Left lung (tissue), 10 donors: Measurements from ENCODE around the gene CEP97. TPM values are rescaled to one million over a fixed set of nuclear protein-coding genes. Genes with fewer than 3 reads are reported as not detected.
A peak's percentile ranks its signal among the peaks of the same experiment; 100 is the strongest.

Experiments
- ATAC-seq: fragments of 200-7000 bp; cut with Tn5 transposase; one replicate; pipeline ENCODE4 v1.9.1; 2020; ENCODE audit warnings: moderate library complexity
- DNase-seq, 4 donors: peaks; one replicate each; pipeline ENCODE4 v3.0.0-alpha.2; 2013 to 2020
- H3K27ac ChIP-seq, 2 donors: fragments of 200-600 bp; sonication (generic) in 1 of 2; one replicate each; pipeline versions ENCODE4 v1.5.0 to v1.8.0; 2020 to 2021
- H3K27me3 ChIP-seq, 2 donors: fragments of 200-600 bp; sonication (generic) in 1 of 2; one replicate each; pipeline versions ENCODE4 v1.5.0 to v1.8.0; 2020 to 2021
- H3K36me3 ChIP-seq, 2 donors: fragments of 200-600 bp; sonication (generic) in 1 of 2; one replicate each; pipeline versions ENCODE4 v1.5.0 to v1.8.0; 2020 to 2021
- H3K4me1 ChIP-seq, 2 donors: fragments of 200-600 bp; one replicate each; pipeline ENCODE4 v1.8.0; 2021
- H3K4me3 ChIP-seq, 2 donors: fragments of 200-600 bp; sonication (generic) in 1 of 2; one replicate each; pipeline versions ENCODE4 v1.5.0 to v1.8.0; 2020 to 2021; ENCODE audit warnings: mild to moderate bottlenecking in 1 of 2
- H3K9me3 ChIP-seq, 2 donors: fragments of 200-600 bp; sonication (generic) in 1 of 2; one replicate each; pipeline versions ENCODE4 v1.5.0 to v1.8.0; 2020 to 2021
- CTCF ChIP-seq, 2 donors: fragments of 200-600 bp; sonication (generic) in 1 of 2; IDR thresholded peaks; one replicate each; pipeline versions ENCODE4 v1.5.0 to v1.8.0; 2021; ENCODE audit warnings: antibody characterized with exemption in 2 of 2
- intact Hi-C, 2 donors: fragments of 100-400 bp; cut with DNase I; formaldehyde crosslinking; loops; one replicate each; pipeline versions ENCODE4 v1.11.2 to v1.14.2; 2022
- polyA plus RNA-seq, 6 donors: library from polyadenylated mRNA; unstranded; fragments of 120-200 nt; gene quantifications; one replicate each; pipeline ENCODE4 v1.2.1, GENCODE V29; 2013; ENCODE audit not compliant: insufficient read length in 6 of 6
- total RNA-seq, 2 donors: library from RNA; stranded (reverse); fragmentation: NEBNext Ultra II Directional; extraction: Animal tissue kit (Norgen Biotek cat#: 25700); gene quantifications; one replicate each; pipeline ENCODE4 v1.2.1, GENCODE V29; 2021
- donor health status: DM: no; HTN: yes; CAD: no.
- donor health status: DM: no; HTN: no; CAD: no.

Gene CEP97
- total and polyA plus RNA-seq, 8 donors: 8.5 to 23.7 (median 19.5) TPM

DNA sequence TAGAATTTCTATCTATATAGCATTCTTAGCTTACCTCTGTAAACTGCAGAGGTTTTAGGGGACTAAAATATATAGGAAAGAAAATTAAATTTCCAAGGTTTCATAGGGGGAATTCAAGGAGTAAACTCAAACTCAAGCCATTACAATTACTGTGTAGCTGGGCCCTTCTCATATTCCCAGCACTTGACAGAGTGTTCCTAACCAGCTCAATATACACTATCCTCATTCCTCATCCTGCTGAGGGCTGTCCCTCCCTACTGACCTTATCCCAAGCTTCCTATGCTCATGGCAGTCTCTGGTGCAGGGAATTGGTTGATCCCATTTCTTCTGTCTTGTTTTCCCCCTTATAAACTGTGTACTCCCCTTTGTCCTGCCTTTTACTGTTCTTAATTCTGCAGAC lies 88.5 kb downstream of the CEP97 start:
- no peak for DNase-seq
- Histone ChIP-seq H3K4me3 (no peak overlapping the region), H3K36me3 (peaks cover 0 to 7% of the 10 kb centered on the region in 2 donors), H3K27me3 (no peaks in the 10 kb centered on the region), H3K27ac (no peak overlapping the region), H3K4me1 (peaks cover 6 to 27% of the 10 kb centered on the region in 2 donors), H3K9me3 (no peaks in the 10 kb centered on the region)
- intact Hi-C loops: loop anchor here (5.0 to 10.0 kb wide), 3 partner anchors 412 to 724 kb away; no protein-coding TSS in a partner anchor
- no peak for TF ChIP-seq CTCF (IDR thresholded peaks at IDR 0.05)
- no peak for ATAC-seq

DNA sequence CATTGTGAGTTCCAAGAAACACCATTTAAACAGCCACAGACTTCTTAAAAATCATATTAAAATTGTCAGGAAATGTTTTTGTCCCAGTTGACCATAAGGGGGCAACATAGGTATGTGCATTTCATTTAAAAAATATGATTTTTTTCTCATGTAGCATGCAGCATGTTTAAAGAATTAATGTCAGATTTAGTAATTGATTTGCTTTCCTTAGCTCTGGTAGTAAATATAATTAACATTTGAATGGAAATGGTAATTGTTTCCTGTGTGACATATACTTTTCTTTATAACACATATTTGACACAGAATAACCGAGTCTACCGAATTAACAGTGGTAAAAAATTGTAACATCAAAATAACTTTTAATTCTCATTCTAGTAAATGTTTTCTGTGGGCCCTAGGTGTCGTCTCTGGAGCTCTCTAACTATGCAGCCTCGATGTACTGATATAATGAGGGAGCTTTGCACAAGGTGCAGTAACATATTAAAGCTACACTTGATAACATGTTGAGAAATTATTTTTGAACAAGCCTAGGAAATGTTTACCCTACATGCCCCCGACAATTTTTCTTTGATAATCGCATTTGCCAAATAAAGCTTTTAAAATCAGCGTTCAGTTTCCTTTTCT lies 89.5 kb downstream of the CEP97 start:
- H3K4me3 ChIP-seq: no peak overlapping the region
- peak; percentile 36 to 43 for TF ChIP-seq CTCF (IDR thresholded peaks at IDR 0.05)
- peaks cover 0 to 8% of the 10 kb centered on the region in 2 donors for H3K36me3 ChIP-seq
- DNase-seq (peak in 1 of 4 donors; percentile 52), ATAC-seq (peak; percentile 69)
- H3K9me3 ChIP-seq: no peaks in the 10 kb centered on the region
- no peak overlapping the region for H3K27ac ChIP-seq
- peaks cover 6 to 30% of the 10 kb centered on the region in 2 donors for H3K4me1 ChIP-seq
- intact Hi-C loops: loop anchor here (5.0 to 10.0 kb wide), 3 partner anchors 411 to 723 kb away; no protein-coding TSS in a partner anchor
- no peaks in the 10 kb centered on the region for H3K27me3 ChIP-seq

DNA sequence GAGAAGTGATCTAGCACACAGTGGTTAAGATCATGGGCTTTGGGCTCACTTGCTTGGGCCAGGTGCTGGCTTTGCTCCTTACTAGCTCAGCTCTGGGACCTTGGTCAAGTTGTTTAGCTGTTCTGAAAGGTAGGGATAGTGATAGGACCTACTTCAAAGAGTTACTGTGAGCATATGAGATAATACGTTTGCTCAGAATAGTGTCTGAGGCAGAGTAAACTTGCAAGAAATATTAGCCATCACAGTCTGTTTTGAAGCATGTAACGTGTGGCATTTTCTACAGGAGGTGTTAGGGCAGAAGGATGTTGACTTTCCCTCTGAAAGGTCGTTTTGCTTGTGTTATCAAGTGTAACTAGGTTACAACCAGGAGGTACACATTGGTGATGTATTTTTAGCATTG lies 90.4 kb downstream of the CEP97 start:
- Histone ChIP-seq H3K9me3 (no peaks in the 10 kb centered on the region), H3K36me3 (peaks cover 0 to 8% of the 10 kb centered on the region in 2 donors), H3K27me3 (no peaks in the 10 kb centered on the region), H3K4me3 (no peak overlapping the region), H3K27ac (no peak overlapping the region), H3K4me1 (peaks cover 3 to 30% of the 10 kb centered on the region in 2 donors)
- TF ChIP-seq CTCF (IDR thresholded peaks at IDR 0.05): no peak
- ATAC-seq (peak; percentile 59), DNase-seq (no peak)
- intact Hi-C loops: loop anchor here (5.0 to 10.0 kb wide), 3 partner anchors 410 to 722 kb away; no protein-coding TSS in a partner anchor

DNA sequence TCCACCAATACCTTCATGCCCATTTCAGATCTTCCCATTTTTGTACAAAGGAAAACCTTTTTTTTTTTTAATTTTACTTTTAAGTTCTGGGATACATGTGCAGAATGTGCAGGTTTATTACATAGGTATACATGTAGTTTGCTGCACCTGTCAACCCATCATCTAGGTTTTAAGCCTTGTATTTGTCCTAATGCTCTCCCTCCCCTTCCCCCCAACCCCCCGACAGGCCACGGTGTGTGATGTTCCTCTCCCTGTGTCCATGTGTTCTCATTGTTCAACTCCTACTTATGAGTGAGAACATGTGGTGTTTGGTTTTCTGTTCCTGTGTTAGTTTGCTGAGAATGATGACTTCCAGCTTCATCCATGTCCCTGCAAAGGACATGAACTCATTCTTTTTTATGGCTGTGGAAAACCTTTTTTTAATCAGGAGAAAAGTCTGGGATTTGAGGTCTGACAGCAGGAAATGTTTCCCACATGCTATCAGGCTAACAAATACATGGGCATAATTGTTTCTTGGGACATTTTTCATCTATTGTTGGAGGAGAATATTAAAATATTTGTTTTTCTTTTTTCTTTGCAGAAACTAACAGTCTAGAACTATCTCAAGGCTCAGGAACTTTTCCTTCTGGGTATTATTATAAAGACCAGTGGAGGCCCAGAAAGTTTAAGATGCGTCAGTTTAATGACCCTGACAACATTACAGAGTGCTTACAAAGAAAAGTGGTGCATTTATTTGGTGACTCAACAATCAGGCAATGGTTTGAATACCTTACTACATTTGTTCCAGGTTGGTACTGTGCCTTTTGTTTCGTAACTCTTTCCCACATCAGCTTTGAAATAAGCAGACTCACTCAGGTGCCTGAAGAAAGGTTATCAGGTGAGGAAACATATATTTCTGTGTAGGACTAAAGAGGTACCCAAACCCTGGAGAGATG lies 92.1 kb downstream of the CEP97 start:
- H3K36me3 ChIP-seq: peaks cover under 1 to 12% of the 10 kb centered on the region in 2 donors
- intact Hi-C loops: loop anchor here in 1 of 2 donors (10.0 kb wide), 1 partner anchor 408 kb away; no protein-coding TSS in a partner anchor
- no peak overlapping the region for H3K4me3 ChIP-seq
- no peaks in the 10 kb centered on the region for H3K9me3 ChIP-seq
- DNase-seq (no peak), ATAC-seq (peak; percentile 16)
- TF ChIP-seq CTCF (IDR thresholded peaks at IDR 0.05): no peak
- H3K27me3 ChIP-seq: no peaks in the 10 kb centered on the region
- H3K4me1 ChIP-seq: peaks cover 0 to 25% of the 10 kb centered on the region in 2 donors
- H3K27ac ChIP-seq: peak overlapping the region in 1 of 2 donors; percentile 20
